ENCODE data around the gene CLASP1. TPM values are rescaled to one million over a fixed set of nuclear protein-coding genes. Genes with fewer than 3 reads are reported as not detected.

Gene CLASP1
- total and polyA plus RNA-seq, 2 donors (not counting 3 experiments of a cell fraction or from before 2014, with no cell fraction given), result 10.0 to 57.9 TPM

DNA sequence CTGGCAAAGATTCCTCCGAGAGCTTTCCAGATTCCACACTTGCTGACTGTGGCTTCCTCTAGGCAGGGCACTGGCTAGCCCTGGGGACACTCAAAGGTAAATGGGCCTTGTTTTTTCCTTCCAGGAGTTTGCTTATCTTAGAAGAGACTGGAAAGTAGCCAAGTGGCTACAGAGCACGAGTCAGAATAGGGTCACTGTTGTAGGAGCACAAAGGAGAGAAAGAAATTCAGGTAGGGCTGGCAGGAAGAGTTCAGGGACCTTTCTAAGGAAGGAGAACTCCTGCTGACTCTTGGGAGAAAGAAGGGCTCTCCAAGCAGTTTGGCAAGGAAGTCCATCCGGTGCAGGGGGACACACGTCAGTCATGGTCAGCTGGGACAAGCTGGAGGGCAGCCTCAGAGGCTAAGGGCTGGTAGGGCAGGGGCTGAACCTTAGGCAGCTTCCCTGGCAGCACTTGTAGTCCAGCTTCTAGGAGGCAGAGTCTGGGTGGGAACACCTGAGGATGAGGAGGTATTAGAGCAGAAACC, 47.9 kb upstream of the CLASP1 start:
- BruUV-seq (replicated peaks), result no TSS peak
- H2AFZ ChIP-seq (ENCODE audit: low read depth, low read length), result peak overlapping the region; percentile 56
- dilution Hi-C loops (cut with MboI; ENCODE audit: extremely low pct_ligation_motif_present, low sequenced_read_pairs), result no loop called here
- no peaks in the 10 kb centered on the region for H3K9me1 ChIP-seq (replicated peaks; ENCODE audit: control insufficient read depth, extremely low read depth, insufficient read depth, low read length)
- TF ChIP-seq GATA2 (IDR thresholded peaks at IDR 0.05; ENCODE audit: insufficient read depth, insufficient read length, low read depth, low read length), result no peak
- no peak for TF ChIP-seq MYC (IDR thresholded peaks at IDR 0.05; ENCODE audit: low read depth, low read length)
- TF ChIP-seq POLR2A (IDR thresholded peaks at IDR 0.05; ENCODE audit: low read depth, low read length), result no peak
- TF ChIP-seq, protein P1, sequence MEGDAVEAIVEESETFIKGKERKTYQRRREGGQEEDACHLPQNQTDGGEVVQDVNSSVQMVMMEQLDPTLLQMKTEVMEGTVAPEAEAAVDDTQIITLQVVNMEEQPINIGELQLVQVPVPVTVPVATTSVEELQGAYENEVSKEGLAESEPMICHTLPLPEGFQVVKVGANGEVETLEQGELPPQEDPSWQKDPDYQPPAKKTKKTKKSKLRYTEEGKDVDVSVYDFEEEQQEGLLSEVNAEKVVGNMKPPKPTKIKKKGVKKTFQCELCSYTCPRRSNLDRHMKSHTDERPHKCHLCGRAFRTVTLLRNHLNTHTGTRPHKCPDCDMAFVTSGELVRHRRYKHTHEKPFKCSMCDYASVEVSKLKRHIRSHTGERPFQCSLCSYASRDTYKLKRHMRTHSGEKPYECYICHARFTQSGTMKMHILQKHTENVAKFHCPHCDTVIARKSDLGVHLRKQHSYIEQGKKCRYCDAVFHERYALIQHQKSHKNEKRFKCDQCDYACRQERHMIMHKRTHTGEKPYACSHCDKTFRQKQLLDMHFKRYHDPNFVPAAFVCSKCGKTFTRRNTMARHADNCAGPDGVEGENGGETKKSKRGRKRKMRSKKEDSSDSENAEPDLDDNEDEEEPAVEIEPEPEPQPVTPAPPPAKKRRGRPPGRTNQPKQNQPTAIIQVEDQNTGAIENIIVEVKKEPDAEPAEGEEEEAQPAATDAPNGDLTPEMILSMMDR (IDR thresholded peaks at IDR 0.05; ENCODE audit: extremely low read depth in 1 of 2, insufficient read depth in 1 of 2, low read depth in 1 of 2, low read length in 2 of 2), result no peak
- TF ChIP-seq POLR2AphosphoS5 (IDR thresholded peaks at IDR 0.05; ENCODE audit: insufficient read depth, low read depth, low read length), result no peak
- no peak for TF ChIP-seq FOS (IDR thresholded peaks at IDR 0.05; ENCODE audit: borderline replicate concordance, insufficient read depth, low read length)
- TF ChIP-seq MAX (IDR thresholded peaks at IDR 0.05; ENCODE audit: insufficient read depth, insufficient read length), result no peak
- no peak for TF ChIP-seq EZH2 (IDR thresholded peaks at IDR 0.05; ENCODE audit: borderline replicate concordance, low read depth, low read length, severe bottlenecking)
- TF ChIP-seq JUN (IDR thresholded peaks at IDR 0.05; ENCODE audit: borderline replicate concordance, insufficient read depth, insufficient read length, low read depth), result no peak
- POLR2A ChIA-PET, result interaction anchor here (0.6 kb wide), 1 partner anchor 13 kb away, joined by 7 read pairs; no protein-coding TSS in a partner anchor
- H3K79me2 ChIP-seq (ENCODE audit: control insufficient read depth, insufficient read depth, low read length), result no peaks in the 10 kb centered on the region
- FAIRE-seq (peak; percentile 71), DNase-seq (ENCODE audit: low read depth, low spot score) (peak; percentile 50)
- H3K9ac ChIP-seq (replicated peaks; ENCODE audit: extremely low read depth, insufficient read depth, low read length), result no peak overlapping the region
- H3K4me3 ChIP-seq (replicated peaks in 1 of 3; ENCODE audit: insufficient read depth in 1 of 3, low read depth in 1 of 3, low read length in 3 of 3), result no peak overlapping the region
- H3K36me3 ChIP-seq (ENCODE audit: control insufficient read depth in 2 of 2, extremely low read depth in 1 of 2, insufficient read depth in 2 of 2, low read length in 2 of 2), result no peaks in the 10 kb centered on the region
- H3K9me3 ChIP-seq (replicated peaks; ENCODE audit: control insufficient read depth, insufficient read depth, low read length), result no peaks in the 10 kb centered on the region
- no peaks in the 10 kb centered on the region for H3K27me3 ChIP-seq (ENCODE audit: control insufficient read depth in 2 of 2, insufficient read depth in 2 of 2, low read length in 2 of 2)
- CTCF ChIA-PET, result interaction anchor here (1.6 kb wide), 1 partner anchor 295 kb away, joined by 3 read pairs; no protein-coding TSS in a partner anchor
- no peak overlapping the region for H3K4me2 ChIP-seq (ENCODE audit: insufficient read depth, low read length)
- no peaks in the 10 kb centered on the region for H4K20me1 ChIP-seq (replicated peaks; ENCODE audit: control insufficient read depth, extremely low read depth, insufficient read depth, low read length)
- H3K4me1 ChIP-seq (ENCODE audit: control insufficient read depth, extremely low read depth, insufficient read depth, low read length), result peaks cover 21% of the 10 kb centered on the region
- intact Hi-C loops (cut with micrococcal nuclease), result no loop called here
- H3K27ac ChIP-seq (ENCODE audit: insufficient read depth, low read depth, low read length), result no peak overlapping the region

All from endothelial cell of umbilical vein (primary cell).